ENCODE results near the gene NRXN2.

DNA sequence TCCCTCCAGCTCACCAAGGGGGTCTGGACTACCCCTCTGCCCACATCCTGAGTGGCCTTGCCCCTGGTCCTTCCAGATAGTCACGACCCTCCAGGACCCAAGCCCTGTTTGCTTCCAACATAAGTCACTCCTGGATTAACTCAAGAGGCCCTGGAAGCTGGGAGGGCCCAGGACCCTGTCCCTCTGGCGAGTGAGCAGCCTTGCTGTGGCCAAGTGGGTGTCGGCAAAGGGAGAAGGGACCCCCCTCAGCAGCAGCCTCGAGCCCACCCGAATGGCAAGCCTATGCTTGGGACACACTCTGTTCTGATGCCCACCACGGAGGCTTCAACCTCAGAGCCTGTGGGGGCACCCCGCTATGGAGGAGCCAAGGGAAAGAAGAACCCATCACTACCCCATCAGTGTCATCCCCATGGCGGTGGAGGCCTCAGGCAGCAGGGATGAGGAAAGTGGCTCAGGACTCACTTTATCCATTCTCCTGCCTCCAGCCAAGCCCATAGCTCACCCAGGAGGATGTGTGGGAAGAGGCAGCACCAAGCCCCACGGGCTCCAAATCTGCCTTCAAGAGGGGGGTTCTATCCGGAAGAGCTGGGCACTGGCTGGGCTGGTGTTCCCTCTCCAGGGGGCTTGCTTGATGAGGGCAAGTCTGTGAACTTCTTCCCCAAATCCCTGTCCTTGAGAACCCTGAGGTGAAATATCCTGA is 119.4 kb downstream of the NRXN2 start:
- TF ChIP-seq, protein P1, sequence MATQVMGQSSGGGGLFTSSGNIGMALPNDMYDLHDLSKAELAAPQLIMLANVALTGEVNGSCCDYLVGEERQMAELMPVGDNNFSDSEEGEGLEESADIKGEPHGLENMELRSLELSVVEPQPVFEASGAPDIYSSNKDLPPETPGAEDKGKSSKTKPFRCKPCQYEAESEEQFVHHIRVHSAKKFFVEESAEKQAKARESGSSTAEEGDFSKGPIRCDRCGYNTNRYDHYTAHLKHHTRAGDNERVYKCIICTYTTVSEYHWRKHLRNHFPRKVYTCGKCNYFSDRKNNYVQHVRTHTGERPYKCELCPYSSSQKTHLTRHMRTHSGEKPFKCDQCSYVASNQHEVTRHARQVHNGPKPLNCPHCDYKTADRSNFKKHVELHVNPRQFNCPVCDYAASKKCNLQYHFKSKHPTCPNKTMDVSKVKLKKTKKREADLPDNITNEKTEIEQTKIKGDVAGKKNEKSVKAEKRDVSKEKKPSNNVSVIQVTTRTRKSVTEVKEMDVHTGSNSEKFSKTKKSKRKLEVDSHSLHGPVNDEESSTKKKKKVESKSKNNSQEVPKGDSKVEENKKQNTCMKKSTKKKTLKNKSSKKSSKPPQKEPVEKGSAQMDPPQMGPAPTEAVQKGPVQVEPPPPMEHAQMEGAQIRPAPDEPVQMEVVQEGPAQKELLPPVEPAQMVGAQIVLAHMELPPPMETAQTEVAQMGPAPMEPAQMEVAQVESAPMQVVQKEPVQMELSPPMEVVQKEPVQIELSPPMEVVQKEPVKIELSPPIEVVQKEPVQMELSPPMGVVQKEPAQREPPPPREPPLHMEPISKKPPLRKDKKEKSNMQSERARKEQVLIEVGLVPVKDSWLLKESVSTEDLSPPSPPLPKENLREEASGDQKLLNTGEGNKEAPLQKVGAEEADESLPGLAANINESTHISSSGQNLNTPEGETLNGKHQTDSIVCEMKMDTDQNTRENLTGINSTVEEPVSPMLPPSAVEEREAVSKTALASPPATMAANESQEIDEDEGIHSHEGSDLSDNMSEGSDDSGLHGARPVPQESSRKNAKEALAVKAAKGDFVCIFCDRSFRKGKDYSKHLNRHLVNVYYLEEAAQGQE (IDR thresholded peaks at IDR 0.05) = no peak
- TF ChIP-seq, protein P2, sequence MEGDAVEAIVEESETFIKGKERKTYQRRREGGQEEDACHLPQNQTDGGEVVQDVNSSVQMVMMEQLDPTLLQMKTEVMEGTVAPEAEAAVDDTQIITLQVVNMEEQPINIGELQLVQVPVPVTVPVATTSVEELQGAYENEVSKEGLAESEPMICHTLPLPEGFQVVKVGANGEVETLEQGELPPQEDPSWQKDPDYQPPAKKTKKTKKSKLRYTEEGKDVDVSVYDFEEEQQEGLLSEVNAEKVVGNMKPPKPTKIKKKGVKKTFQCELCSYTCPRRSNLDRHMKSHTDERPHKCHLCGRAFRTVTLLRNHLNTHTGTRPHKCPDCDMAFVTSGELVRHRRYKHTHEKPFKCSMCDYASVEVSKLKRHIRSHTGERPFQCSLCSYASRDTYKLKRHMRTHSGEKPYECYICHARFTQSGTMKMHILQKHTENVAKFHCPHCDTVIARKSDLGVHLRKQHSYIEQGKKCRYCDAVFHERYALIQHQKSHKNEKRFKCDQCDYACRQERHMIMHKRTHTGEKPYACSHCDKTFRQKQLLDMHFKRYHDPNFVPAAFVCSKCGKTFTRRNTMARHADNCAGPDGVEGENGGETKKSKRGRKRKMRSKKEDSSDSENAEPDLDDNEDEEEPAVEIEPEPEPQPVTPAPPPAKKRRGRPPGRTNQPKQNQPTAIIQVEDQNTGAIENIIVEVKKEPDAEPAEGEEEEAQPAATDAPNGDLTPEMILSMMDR (IDR thresholded peaks at IDR 0.05; ENCODE audit: low read depth, low read length, missing input control) = no peak
- TF ChIP-seq YY1 (IDR thresholded peaks at IDR 0.05) = no peak
- TF ChIP-seq JUND (IDR thresholded peaks at IDR 0.05) = no peak
- no peak for TF ChIP-seq GABPA (IDR thresholded peaks at IDR 0.05 in 1 of 2, conservative IDR thresholded peaks at IDR 0.05 in 1 of 2)
- no peak for TF ChIP-seq FOXA2 (IDR thresholded peaks at IDR 0.05)
- no peak for TF ChIP-seq EGR1 (IDR thresholded peaks at IDR 0.05; ENCODE audit: low read depth in 2 of 2)
- TF ChIP-seq, protein P3, sequence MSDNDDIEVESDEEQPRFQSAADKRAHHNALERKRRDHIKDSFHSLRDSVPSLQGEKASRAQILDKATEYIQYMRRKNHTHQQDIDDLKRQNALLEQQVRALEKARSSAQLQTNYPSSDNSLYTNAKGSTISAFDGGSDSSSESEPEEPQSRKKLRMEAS (IDR thresholded peaks at IDR 0.05) = no peak
- TF ChIP-seq, protein P4, sequence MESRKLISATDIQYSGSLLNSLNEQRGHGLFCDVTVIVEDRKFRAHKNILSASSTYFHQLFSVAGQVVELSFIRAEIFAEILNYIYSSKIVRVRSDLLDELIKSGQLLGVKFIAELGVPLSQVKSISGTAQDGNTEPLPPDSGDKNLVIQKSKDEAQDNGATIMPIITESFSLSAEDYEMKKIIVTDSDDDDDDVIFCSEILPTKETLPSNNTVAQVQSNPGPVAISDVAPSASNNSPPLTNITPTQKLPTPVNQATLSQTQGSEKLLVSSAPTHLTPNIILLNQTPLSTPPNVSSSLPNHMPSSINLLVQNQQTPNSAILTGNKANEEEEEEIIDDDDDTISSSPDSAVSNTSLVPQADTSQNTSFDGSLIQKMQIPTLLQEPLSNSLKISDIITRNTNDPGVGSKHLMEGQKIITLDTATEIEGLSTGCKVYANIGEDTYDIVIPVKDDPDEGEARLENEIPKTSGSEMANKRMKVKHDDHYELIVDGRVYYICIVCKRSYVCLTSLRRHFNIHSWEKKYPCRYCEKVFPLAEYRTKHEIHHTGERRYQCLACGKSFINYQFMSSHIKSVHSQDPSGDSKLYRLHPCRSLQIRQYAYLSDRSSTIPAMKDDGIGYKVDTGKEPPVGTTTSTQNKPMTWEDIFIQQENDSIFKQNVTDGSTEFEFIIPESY (IDR thresholded peaks at IDR 0.05) = no peak
- TF ChIP-seq SP1 (IDR thresholded peaks at IDR 0.05) = no peak
- no peak for TF ChIP-seq RAD21 (IDR thresholded peaks at IDR 0.05)
- TF ChIP-seq, protein P5, sequence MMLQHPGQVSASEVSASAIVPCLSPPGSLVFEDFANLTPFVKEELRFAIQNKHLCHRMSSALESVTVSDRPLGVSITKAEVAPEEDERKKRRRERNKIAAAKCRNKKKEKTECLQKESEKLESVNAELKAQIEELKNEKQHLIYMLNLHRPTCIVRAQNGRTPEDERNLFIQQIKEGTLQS (IDR thresholded peaks at IDR 0.05) = no peak

Measured in liver (tissue), 3 donors.